H9 (cell line): ENCODE data around the gene ACER3. TPM values are rescaled to one million over a fixed set of nuclear protein-coding genes. Genes with fewer than 3 reads are reported as not detected.

Experiments used
- DNase-seq: peaks from one replicate; pipeline ENCODE4 v3.0.0-alpha.2; 2017
- H2AFZ ChIP-seq: one replicate; pipeline ENCODE4 v1.6.1; 2013; ENCODE audit warnings: mild to moderate bottlenecking, low read length, control low read depth, moderate library complexity
- H2AK5ac ChIP-seq: 2 replicates; pipeline ENCODE4 v1.6.1; 2013; ENCODE audit warnings: low read length, control low read depth, mixed read lengths; ENCODE audit not compliant: insufficient read length
- H2BK120ac ChIP-seq: one replicate; pipeline ENCODE4 v1.6.1; 2013; ENCODE audit warnings: low read depth, mild to moderate bottlenecking, low read length, control low read depth, inconsistent platforms; ENCODE audit not compliant: poor library complexity, severe bottlenecking
- H2BK12ac ChIP-seq: 2 replicates; pipeline ENCODE4 v1.6.1; 2013; ENCODE audit warnings: low read length, control low read depth, mixed read lengths, low read depth; ENCODE audit not compliant: insufficient read length
- H2BK15ac ChIP-seq: 2 replicates; pipeline ENCODE4 v1.6.1; 2013; ENCODE audit warnings: low read depth, low read length, control low read depth
- H2BK20ac ChIP-seq: one replicate; pipeline ENCODE4 v1.6.1; 2013; ENCODE audit warnings: low read depth, mild to moderate bottlenecking, low read length, control low read depth, inconsistent platforms; ENCODE audit not compliant: poor library complexity, severe bottlenecking
- H2BK5ac ChIP-seq: 2 replicates; pipeline ENCODE4 v1.6.1; 2013; ENCODE audit warnings: low read length, control low read depth, mixed read lengths; ENCODE audit not compliant: insufficient read length
- H3K14ac ChIP-seq: 2 replicates; pipeline ENCODE4 v1.6.1; 2013; ENCODE audit warnings: low read length, control low read depth; ENCODE audit not compliant: insufficient read depth
- H3K18ac ChIP-seq: 2 replicates; pipeline ENCODE4 v1.6.1; 2013; ENCODE audit warnings: low read depth, mild to moderate bottlenecking, mixed read lengths, low read length, control low read depth; ENCODE audit not compliant: insufficient read length
- H3K23ac ChIP-seq: 2 replicates; pipeline ENCODE4 v1.6.1; 2013; ENCODE audit warnings: low read length, control low read depth, mixed read lengths, low read depth; ENCODE audit not compliant: insufficient read length
- H3K23me2 ChIP-seq: 2 replicates; pipeline ENCODE4 v1.6.1; 2013; ENCODE audit warnings: low read depth, mild to moderate bottlenecking, mixed read lengths, low read length, control low read depth; ENCODE audit not compliant: insufficient read length, poor library complexity, severe bottlenecking
- H3K27ac ChIP-seq: 2 replicates; pipeline ENCODE4 v1.5.1; 2013; ENCODE audit warnings: low read length, control low read depth, mixed read lengths, low read depth; ENCODE audit not compliant: insufficient read length
- H3K27me3 ChIP-seq: 2 replicates; pipeline ENCODE4 v1.6.1; 2013; ENCODE audit warnings: low read length, control low read depth, inconsistent platforms; ENCODE audit not compliant: insufficient read depth
- H3K4ac ChIP-seq: 2 replicates; pipeline ENCODE4 v1.6.1; 2013; ENCODE audit warnings: low read depth, mild to moderate bottlenecking, control low read depth, inconsistent platforms, low read length, moderate library complexity
- H3K4me1 ChIP-seq: 2 replicates; pipeline ENCODE4 v1.6.1; 2013; ENCODE audit warnings: low read length, control low read depth, inconsistent platforms; ENCODE audit not compliant: insufficient read depth
- H3K4me2 ChIP-seq: 2 replicates; pipeline ENCODE4 v1.6.1; 2013; ENCODE audit warnings: low read length, control low read depth, mixed read lengths; ENCODE audit not compliant: insufficient read length, insufficient read depth
- H3K56ac ChIP-seq: 2 replicates; pipeline ENCODE4 v1.6.1; 2013; ENCODE audit warnings: low read depth, mild to moderate bottlenecking, mixed read lengths, low read length, control low read depth; ENCODE audit not compliant: insufficient read length
- H3K79me1 ChIP-seq: 2 replicates; pipeline ENCODE4 v1.6.1; 2013; ENCODE audit warnings: low read depth, mild to moderate bottlenecking, moderate library complexity, low read length, control low read depth, inconsistent platforms; ENCODE audit not compliant: insufficient read depth, poor library complexity, severe bottlenecking
- H3K79me2 ChIP-seq: 2 replicates; pipeline ENCODE4 v1.6.1; 2013; ENCODE audit warnings: low read length, control low read depth, inconsistent platforms; ENCODE audit not compliant: insufficient read depth
- H3K9ac ChIP-seq: 2 replicates; pipeline ENCODE4 v1.6.1; 2013; ENCODE audit warnings: low read length, control low read depth, mixed read lengths; ENCODE audit not compliant: insufficient read length; ENCODE audit errors: extremely low read depth
- H3K9me3 ChIP-seq: one replicate; pipeline ENCODE4 v1.6.1; 2013; ENCODE audit warnings: low read depth, low read length, inconsistent platforms; ENCODE audit not compliant: control insufficient read depth
- H3T11ph ChIP-seq: one replicate; pipeline ENCODE4 v1.6.1; 2013; ENCODE audit warnings: mild to moderate bottlenecking, low read length, control low read depth, inconsistent platforms
- H4K20me1 ChIP-seq: one replicate; pipeline ENCODE4 v1.6.1; 2013; ENCODE audit not compliant: control insufficient read depth, insufficient read length, insufficient read depth
- H4K5ac ChIP-seq: 2 replicates; pipeline ENCODE4 v1.6.1; 2013; ENCODE audit warnings: low read depth, mild to moderate bottlenecking, mixed read lengths, low read length, control low read depth; ENCODE audit not compliant: insufficient read length
- H4K8ac ChIP-seq: replicated peaks from 2 replicates; pipeline ENCODE4 v1.6.1; 2013; ENCODE audit warnings: low read length, control low read depth, mixed read lengths, low read depth; ENCODE audit not compliant: insufficient read length
- H4K91ac ChIP-seq: 2 replicates; pipeline ENCODE4 v1.6.1; 2013; ENCODE audit warnings: low read depth, mild to moderate bottlenecking, moderate library complexity, mixed read lengths, low read length, control low read depth; ENCODE audit not compliant: insufficient read length
- H3K27ac Mint-ChIP-seq, 3 experiments: 2 replicates in 2 of 3; 3 replicates in 1 of 3; pipeline ENCODE4 v1.8.0; 2020 to 2021; ENCODE audit warnings: mixed read lengths in 3 of 3, mild to moderate bottlenecking in 1 of 3, moderate library complexity in 1 of 3
- H3K27me3 Mint-ChIP-seq: 2 replicates; pipeline ENCODE4 v1.8.0; 2021; ENCODE audit warnings: low read depth, mild to moderate bottlenecking, moderate library complexity, mixed read lengths
- H3K36me3 Mint-ChIP-seq, 3 experiments: 2 replicates in 2 of 3; 3 replicates in 1 of 3; pipeline ENCODE4 v1.8.0; 2020 to 2021; ENCODE audit warnings: low read depth in 3 of 3, mixed read lengths in 3 of 3; ENCODE audit not compliant: insufficient read depth in 1 of 3
- H3K4me1 Mint-ChIP-seq, 2 experiments: 2 replicates each; pipeline ENCODE4 v1.8.0; 2020; ENCODE audit warnings: mixed read lengths in 2 of 2
- H3K4me3 Mint-ChIP-seq, 2 experiments: 2 replicates in 1 of 2; 3 replicates in 1 of 2; pipeline ENCODE4 v1.8.0; 2020 to 2021; ENCODE audit warnings: mild to moderate bottlenecking in 2 of 2, mixed read lengths in 2 of 2, moderate library complexity in 1 of 2
- H3K9me3 Mint-ChIP-seq, 2 experiments: 2 replicates in 1 of 2; 3 replicates in 1 of 2; pipeline ENCODE4 v1.8.0; 2020; ENCODE audit warnings: mild to moderate bottlenecking in 2 of 2, mixed read lengths in 2 of 2, moderate library complexity in 1 of 2
- WGBS: extraction: QIAGEN DNeasy Blood & Tissue Kit; methylation state at CpG from one replicate; pipeline ENCODE4 v1.1.7; 2013; ENCODE audit warnings: missing lambda C conversion rate, low lambda C conversion rate, mixed read lengths; ENCODE audit not compliant: insufficient read length; ENCODE audit errors: extremely low coverage; 5-methylcytosine and 5-hydroxymethylcytosine counted together
- total RNA-seq: library from RNA; stranded (reverse); gene quantifications from 2 replicates; pipeline ENCODE4 v1.2.1, GENCODE V29; 2021
- TF ChIP-seq, protein P1 (sequence below): fragments of 200-600 bp; sonication (generic); conservative IDR thresholded peaks from 3 replicates; pipeline ENCODE4 v1.8.0; 2021; ENCODE audit warnings: antibody characterized with exemption, mild to moderate bottlenecking

ACER3 gene
- total RNA-seq, 1 experiment from 2014 or later = 14.7 TPM

DNA sequence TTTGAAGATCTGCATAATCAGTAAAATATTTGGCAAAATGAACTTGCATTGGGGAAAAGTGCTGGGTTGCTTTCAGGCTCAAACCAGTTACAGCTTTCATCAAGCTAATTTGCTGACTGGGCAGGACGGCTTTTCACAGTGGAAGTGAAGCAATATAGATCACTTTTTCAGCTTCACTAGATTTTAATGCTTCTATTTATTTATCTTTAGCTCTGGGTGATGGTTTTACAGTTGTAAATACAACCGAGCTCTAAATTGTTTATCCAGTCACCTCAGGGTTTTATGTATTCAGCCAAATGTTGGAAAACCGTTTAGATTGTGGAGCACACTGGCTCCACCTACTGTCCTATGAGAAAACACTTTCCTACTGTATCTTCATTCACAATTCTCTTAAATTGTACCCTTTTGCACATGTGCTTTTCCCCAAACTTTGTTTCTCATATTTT, 58.2 kb downstream of the ACER3 start:
- no peaks in the 10 kb centered on the region for H3K36me3 Mint-ChIP-seq
- WGBS = no CpG with 5 or more reads among the region's 3 CpGs
- Histone ChIP-seq H3K56ac (no peak overlapping the region), H3K9ac (no peak overlapping the region), H2BK5ac (no peak overlapping the region), H3T11ph (no peak overlapping the region), H4K8ac (no peak overlapping the region), H3K79me2 (no peaks in the 10 kb centered on the region), H3K4ac (no peak overlapping the region), H3K18ac (no peak overlapping the region), H2BK15ac (no peak overlapping the region), H3K79me1 (no peaks in the 10 kb centered on the region), H3K4me2 (no peak overlapping the region), H2AK5ac (no peak overlapping the region), H2AFZ (no peak overlapping the region), H3K14ac (no peak overlapping the region), H2BK12ac (no peak overlapping the region), H2BK120ac (no peak overlapping the region), H4K5ac (no peak overlapping the region), H2BK20ac (no peak overlapping the region), H4K91ac (no peak overlapping the region), H3K27me3 (no peaks in the 10 kb centered on the region), H3K23me2 (no peaks in the 10 kb centered on the region), H3K4me1 (no peaks in the 10 kb centered on the region), H3K23ac (no peak overlapping the region), H4K20me1 (no peaks in the 10 kb centered on the region), H3K27ac (no peak overlapping the region), H3K9me3 (no peaks in the 10 kb centered on the region)
- no peaks in the 10 kb centered on the region for H3K9me3 Mint-ChIP-seq
- H3K4me3 Mint-ChIP-seq = no peak overlapping the region
- H3K4me1 Mint-ChIP-seq = peaks cover 8 to 11% of the 10 kb centered on the region in 2 experiments
- TF ChIP-seq, protein P1, sequence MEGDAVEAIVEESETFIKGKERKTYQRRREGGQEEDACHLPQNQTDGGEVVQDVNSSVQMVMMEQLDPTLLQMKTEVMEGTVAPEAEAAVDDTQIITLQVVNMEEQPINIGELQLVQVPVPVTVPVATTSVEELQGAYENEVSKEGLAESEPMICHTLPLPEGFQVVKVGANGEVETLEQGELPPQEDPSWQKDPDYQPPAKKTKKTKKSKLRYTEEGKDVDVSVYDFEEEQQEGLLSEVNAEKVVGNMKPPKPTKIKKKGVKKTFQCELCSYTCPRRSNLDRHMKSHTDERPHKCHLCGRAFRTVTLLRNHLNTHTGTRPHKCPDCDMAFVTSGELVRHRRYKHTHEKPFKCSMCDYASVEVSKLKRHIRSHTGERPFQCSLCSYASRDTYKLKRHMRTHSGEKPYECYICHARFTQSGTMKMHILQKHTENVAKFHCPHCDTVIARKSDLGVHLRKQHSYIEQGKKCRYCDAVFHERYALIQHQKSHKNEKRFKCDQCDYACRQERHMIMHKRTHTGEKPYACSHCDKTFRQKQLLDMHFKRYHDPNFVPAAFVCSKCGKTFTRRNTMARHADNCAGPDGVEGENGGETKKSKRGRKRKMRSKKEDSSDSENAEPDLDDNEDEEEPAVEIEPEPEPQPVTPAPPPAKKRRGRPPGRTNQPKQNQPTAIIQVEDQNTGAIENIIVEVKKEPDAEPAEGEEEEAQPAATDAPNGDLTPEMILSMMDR = peak; percentile 80
- no peak for DNase-seq
- no peaks in the 10 kb centered on the region for H3K27me3 Mint-ChIP-seq
- peak overlapping the region in 1 of 3 experiments; percentile 66; a peak in 1 of 7 replicates for H3K27ac Mint-ChIP-seq
